Suprapubic skin (tissue), 4 donors: ENCODE results near the gene RHOT2.

Experiments
- EP300 ChIP-seq: sonication (generic); formaldehyde crosslinking; IDR thresholded peaks from one replicate; pipeline ENCODE4 v1.6.1; 2017; ENCODE audit warnings: antibody characterized with exemption
- POLR2A ChIP-seq, 2 donors: fragments of 450-650 bp; IDR thresholded peaks; one replicate each; pipeline ENCODE4 v1.6.1; 2017; ENCODE audit warnings: antibody characterized with exemption in 2 of 2, mild to moderate bottlenecking in 2 of 2, moderate library complexity in 2 of 2
- POLR2AphosphoS5 ChIP-seq, 3 donors: sonication (generic); formaldehyde crosslinking; IDR thresholded peaks; one replicate each; pipeline ENCODE4 v1.6.1; 2017; ENCODE audit warnings: antibody characterized with exemption in 3 of 3
- TF ChIP-seq, protein P1 (sequence below), 2 donors: fragments of 200-600 bp in 1 of 2; fragments of 450-650 bp in 1 of 2; sonication (generic) in 1 of 2; IDR thresholded peaks; one replicate each; pipeline ENCODE4 v1.5.1; 2016 to 2019; ENCODE audit warnings: antibody characterized with exemption in 2 of 2, mild to moderate bottlenecking in 1 of 2, moderate library complexity in 1 of 2

DNA sequence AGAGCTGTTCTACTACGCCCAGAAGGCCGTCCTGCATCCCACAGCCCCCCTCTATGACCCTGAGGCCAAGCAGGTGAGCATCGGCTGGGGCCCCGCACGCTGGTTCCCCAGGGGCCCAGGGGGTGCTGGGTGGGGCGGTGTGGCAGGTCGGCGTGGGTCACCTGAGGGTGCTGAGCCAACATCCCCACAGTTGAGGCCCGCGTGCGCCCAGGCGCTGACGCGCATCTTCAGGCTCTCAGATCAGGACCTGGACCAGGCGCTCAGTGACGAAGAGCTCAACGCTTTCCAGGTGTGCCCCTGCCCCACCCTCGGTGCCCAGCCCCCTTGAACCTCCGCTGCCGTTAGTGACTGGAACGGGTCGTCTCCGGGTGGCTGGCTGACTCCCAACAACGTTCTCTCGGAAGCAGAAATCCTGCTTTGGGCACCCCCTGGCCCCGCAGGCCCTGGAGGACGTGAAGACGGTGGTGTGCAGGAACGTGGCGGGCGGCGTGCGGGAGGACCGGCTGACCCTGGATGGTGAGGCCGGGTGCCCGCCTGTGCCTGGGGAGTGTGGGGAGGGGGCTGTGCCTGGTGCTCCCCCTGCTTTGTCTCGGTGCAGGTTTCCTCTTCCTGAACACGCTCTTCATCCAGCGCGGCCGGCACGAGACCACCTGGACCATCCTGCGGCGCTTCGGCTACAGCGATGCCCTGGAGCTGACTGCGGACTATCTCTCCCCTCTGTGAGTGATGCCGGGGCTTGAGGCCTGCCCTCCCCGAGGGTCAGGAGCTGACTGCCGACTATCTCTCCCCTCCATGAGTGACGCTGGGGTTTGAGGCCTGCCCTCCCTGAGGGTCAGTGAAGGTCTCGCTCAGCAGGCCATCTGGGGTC is 2.8 kb downstream of the RHOT2 start:
- TF ChIP-seq, protein P1, sequence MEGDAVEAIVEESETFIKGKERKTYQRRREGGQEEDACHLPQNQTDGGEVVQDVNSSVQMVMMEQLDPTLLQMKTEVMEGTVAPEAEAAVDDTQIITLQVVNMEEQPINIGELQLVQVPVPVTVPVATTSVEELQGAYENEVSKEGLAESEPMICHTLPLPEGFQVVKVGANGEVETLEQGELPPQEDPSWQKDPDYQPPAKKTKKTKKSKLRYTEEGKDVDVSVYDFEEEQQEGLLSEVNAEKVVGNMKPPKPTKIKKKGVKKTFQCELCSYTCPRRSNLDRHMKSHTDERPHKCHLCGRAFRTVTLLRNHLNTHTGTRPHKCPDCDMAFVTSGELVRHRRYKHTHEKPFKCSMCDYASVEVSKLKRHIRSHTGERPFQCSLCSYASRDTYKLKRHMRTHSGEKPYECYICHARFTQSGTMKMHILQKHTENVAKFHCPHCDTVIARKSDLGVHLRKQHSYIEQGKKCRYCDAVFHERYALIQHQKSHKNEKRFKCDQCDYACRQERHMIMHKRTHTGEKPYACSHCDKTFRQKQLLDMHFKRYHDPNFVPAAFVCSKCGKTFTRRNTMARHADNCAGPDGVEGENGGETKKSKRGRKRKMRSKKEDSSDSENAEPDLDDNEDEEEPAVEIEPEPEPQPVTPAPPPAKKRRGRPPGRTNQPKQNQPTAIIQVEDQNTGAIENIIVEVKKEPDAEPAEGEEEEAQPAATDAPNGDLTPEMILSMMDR (IDR thresholded peaks at IDR 0.05), result no peak
- TF ChIP-seq POLR2AphosphoS5 (IDR thresholded peaks at IDR 0.05) (no peak), POLR2A (IDR thresholded peaks at IDR 0.05) (no peak), EP300 (no peak)
